Spleen (tissue), 11 donors: ENCODE results near the gene SEPTIN11. TPM values are rescaled to one million over a fixed set of nuclear protein-coding genes. Genes with fewer than 3 reads are reported as not detected.

Experiments used
- DNase-seq: peaks from one replicate; pipeline ENCODE4 v3.0.0-alpha.2; 2020
- H3K27ac ChIP-seq, 8 donors: fragments of 200-600 bp; sonication (generic) in 7 of 8; 1 replicate in 4 of 8; 2 replicates in 4 of 8; pipeline versions ENCODE4 v1.5.0 to v1.8.0; 2016 to 2021; ENCODE audit warnings: inconsistent platforms in 4 of 8, mild to moderate bottlenecking in 4 of 8, moderate library complexity in 1 of 8
- H3K27me3 ChIP-seq, 7 donors: fragments of 200-600 bp; sonication (generic) in 6 of 7; replicated peaks in 1 of 7; 1 replicate in 4 of 7; 2 replicates in 3 of 7; pipeline versions ENCODE4 v1.5.0 to v1.8.0; 2016 to 2021; ENCODE audit warnings: inconsistent platforms in 3 of 7, mild to moderate bottlenecking in 1 of 7
- H3K36me3 ChIP-seq, 6 donors: fragments of 200-600 bp; sonication (generic) in 5 of 6; 1 replicate in 4 of 6; 2 replicates in 2 of 6; pipeline versions ENCODE4 v1.5.0 to v1.8.0; 2016 to 2021; ENCODE audit warnings: inconsistent platforms in 2 of 6
- H3K4me1 ChIP-seq, 6 donors: fragments of 200-600 bp; sonication (generic) in 5 of 6; 1 replicate in 3 of 6; 2 replicates in 3 of 6; pipeline versions ENCODE4 v1.5.0 to v1.8.0; 2016 to 2021; ENCODE audit warnings: inconsistent platforms in 3 of 6
- H3K4me3 ChIP-seq, 8 donors: fragments of 200-600 bp; sonication (generic) in 7 of 8; 1 replicate in 4 of 8; 2 replicates in 4 of 8; pipeline versions ENCODE4 v1.5.0 to v1.8.0; 2016 to 2021; ENCODE audit warnings: inconsistent platforms in 4 of 8, mild to moderate bottlenecking in 4 of 8, moderate library complexity in 2 of 8
- H3K9me3 ChIP-seq, 8 donors: fragments of 200-600 bp; sonication (generic) in 7 of 8; 1 replicate in 4 of 8; 2 replicates in 4 of 8; pipeline versions ENCODE4 v1.5.0 to v1.8.0; 2016 to 2021; ENCODE audit warnings: inconsistent platforms in 4 of 8
- POLR2A ChIP-seq, 3 donors: fragments of 450-650 bp; IDR thresholded peaks; one replicate each; pipeline ENCODE4 v1.5.1; 2017; ENCODE audit warnings: antibody characterized with exemption in 3 of 3, mild to moderate bottlenecking in 1 of 3
- POLR2AphosphoS5 ChIP-seq, 3 donors: sonication (generic); formaldehyde crosslinking; IDR thresholded peaks; one replicate each; pipeline ENCODE4 v1.5.1; 2017; ENCODE audit warnings: antibody characterized with exemption in 3 of 3
- WGBS, 5 donors: extraction: QIAGEN DNeasy Blood & Tissue Kit in 3 of 5; methylation state at CpG; one replicate each; pipeline versions ENCODE4 v1.1.5 to v1.1.7; 2013 to 2018; 5-methylcytosine and 5-hydroxymethylcytosine counted together
- intact Hi-C: fragments of 100-400 bp; cut with DNase I; formaldehyde crosslinking; loops from one replicate; pipeline ENCODE4 v1.15.0; 2023; ENCODE audit warnings: low total_unique reads
- polyA plus RNA-seq, 3 donors: library from polyadenylated mRNA; stranded (reverse); fragments of 200-250 nt; gene quantifications; one replicate each; pipeline ENCODE4 v1.2.1, GENCODE V29; 2013
- total RNA-seq, 7 donors: library from RNA; depleted of rRNA in 3 of 7; stranded (reverse); fragments of >200 nt in 3 of 7; fragmentation: NEBNext Ultra II Directional in 4 of 7; extraction: Animal tissue kit (Norgen Biotek cat#: 25700) in 4 of 7; gene quantifications; one replicate each; pipeline versions ENCODE4 v1.1.0 to v1.2.1, GENCODE V29; 2016 to 2021
- TF ChIP-seq, protein P1 (sequence below), 11 experiments: fragments of 200-600 bp in 7 of 11; fragments of 450-650 bp in 4 of 11; sonication (generic) in 4 of 11; IDR thresholded peaks in 8 of 11; conservative IDR thresholded peaks in 3 of 11; 1 replicate in 7 of 11; 2 replicates in 4 of 11; pipeline versions ENCODE4 v1.4.0 to v1.8.0; 2016 to 2021; ENCODE audit warnings: antibody characterized with exemption in 11 of 11, inconsistent platforms in 4 of 11, mild to moderate bottlenecking in 1 of 11
- donor health status: healthy with polysubstance abuse.
- donor health status: DM: no; HTN: no; CAD: no; lungs with moderate emphysema.
- donor health status: DM: no; HTN: no; CAD: no.
- donor health status: Bipolar disorder and iron deficiency.
- donor health status: healthy.
- donor health status: DM: no; HTN: no; CAD: no.
- donor health status: DM: yes; HTN: yes; CAD: no.

The SEPTIN11 gene
- total and polyA plus RNA-seq, 10 donors = 9.7 to 91.9 (median 53.3) TPM

DNA sequence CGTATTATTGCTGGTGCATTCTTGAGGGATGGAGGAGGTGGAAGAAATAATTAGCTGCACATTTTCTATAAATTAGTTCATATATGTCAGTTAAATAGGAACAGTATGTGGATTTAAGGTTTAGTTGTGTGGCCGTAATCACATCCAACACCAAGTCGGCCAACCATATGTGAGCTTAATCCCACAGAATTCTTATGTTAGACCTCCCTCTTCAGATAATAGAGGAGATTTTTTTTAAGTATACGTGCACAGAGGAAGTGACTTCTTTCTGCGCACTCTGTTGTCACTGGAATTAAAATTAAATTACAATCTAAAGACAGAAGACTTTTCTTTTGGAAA lies 2.1 kb downstream of the SEPTIN11 start:
- TF ChIP-seq, protein P1, sequence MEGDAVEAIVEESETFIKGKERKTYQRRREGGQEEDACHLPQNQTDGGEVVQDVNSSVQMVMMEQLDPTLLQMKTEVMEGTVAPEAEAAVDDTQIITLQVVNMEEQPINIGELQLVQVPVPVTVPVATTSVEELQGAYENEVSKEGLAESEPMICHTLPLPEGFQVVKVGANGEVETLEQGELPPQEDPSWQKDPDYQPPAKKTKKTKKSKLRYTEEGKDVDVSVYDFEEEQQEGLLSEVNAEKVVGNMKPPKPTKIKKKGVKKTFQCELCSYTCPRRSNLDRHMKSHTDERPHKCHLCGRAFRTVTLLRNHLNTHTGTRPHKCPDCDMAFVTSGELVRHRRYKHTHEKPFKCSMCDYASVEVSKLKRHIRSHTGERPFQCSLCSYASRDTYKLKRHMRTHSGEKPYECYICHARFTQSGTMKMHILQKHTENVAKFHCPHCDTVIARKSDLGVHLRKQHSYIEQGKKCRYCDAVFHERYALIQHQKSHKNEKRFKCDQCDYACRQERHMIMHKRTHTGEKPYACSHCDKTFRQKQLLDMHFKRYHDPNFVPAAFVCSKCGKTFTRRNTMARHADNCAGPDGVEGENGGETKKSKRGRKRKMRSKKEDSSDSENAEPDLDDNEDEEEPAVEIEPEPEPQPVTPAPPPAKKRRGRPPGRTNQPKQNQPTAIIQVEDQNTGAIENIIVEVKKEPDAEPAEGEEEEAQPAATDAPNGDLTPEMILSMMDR (IDR thresholded peaks at IDR 0.05 in 8 of 11, conservative IDR thresholded peaks at IDR 0.05 in 3 of 11) = no peak
- no peak for TF ChIP-seq POLR2A (IDR thresholded peaks at IDR 0.05)
- TF ChIP-seq POLR2AphosphoS5 (IDR thresholded peaks at IDR 0.05) = no peak
- H3K36me3 ChIP-seq = no peaks in the 10 kb centered on the region
- DNase-seq = no peak
- 69 to 76% (median 75%) methylated on average over 5 of the region's 5 CpGs for WGBS, 5 donors
- peak overlapping the region in 1 of 8 donors; percentile 89 for H3K27ac ChIP-seq
- H3K4me3 ChIP-seq = peak overlapping the region in 5 of 8 donors; percentile 78 to 91 (median 78)
- peaks cover 0 to 51% (median 25%) of the 10 kb centered on the region in 6 donors for H3K4me1 ChIP-seq
- no peaks in the 10 kb centered on the region for H3K9me3 ChIP-seq
- H3K27me3 ChIP-seq = no peaks in the 10 kb centered on the region
- intact Hi-C loops = no loop called here

DNA sequence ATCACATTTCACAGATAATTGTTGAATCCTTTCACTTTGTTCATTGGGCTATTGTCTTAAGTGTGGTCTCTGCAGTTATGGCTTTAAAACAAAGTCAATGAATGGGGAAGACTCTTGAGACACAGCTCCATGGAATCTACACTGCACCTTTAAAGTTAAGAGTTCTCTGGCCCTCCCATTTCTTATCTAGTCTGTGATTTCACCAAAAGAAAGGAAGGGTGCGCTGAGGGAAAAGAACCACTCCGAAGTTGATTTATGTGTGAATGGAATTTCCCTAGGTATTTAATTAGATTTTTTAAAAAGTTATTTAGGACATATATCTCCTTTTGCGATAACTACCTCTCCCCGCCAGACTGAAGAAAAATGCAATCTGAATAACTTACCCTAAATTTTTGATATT lies 2.5 kb downstream of the SEPTIN11 start:
- intact Hi-C loops = no loop called here
- H3K4me3 ChIP-seq = no peak overlapping the region
- H3K4me1 ChIP-seq = peaks cover 0 to 51% (median 25%) of the 10 kb centered on the region in 6 donors
- TF ChIP-seq POLR2A (IDR thresholded peaks at IDR 0.05) (no peak), POLR2AphosphoS5 (IDR thresholded peaks at IDR 0.05) (no peak)
- TF ChIP-seq, protein P1 (IDR thresholded peaks at IDR 0.05 in 8 of 11, conservative IDR thresholded peaks at IDR 0.05 in 3 of 11) = no peak
- H3K27me3 ChIP-seq = no peaks in the 10 kb centered on the region
- DNase-seq = no peak
- no peak overlapping the region for H3K27ac ChIP-seq
- no peaks in the 10 kb centered on the region for H3K9me3 ChIP-seq
- no peaks in the 10 kb centered on the region for H3K36me3 ChIP-seq
- 80 to 94% (median 90%) methylated on average over 4 of the region's 4 CpGs for WGBS, 5 donors

DNA sequence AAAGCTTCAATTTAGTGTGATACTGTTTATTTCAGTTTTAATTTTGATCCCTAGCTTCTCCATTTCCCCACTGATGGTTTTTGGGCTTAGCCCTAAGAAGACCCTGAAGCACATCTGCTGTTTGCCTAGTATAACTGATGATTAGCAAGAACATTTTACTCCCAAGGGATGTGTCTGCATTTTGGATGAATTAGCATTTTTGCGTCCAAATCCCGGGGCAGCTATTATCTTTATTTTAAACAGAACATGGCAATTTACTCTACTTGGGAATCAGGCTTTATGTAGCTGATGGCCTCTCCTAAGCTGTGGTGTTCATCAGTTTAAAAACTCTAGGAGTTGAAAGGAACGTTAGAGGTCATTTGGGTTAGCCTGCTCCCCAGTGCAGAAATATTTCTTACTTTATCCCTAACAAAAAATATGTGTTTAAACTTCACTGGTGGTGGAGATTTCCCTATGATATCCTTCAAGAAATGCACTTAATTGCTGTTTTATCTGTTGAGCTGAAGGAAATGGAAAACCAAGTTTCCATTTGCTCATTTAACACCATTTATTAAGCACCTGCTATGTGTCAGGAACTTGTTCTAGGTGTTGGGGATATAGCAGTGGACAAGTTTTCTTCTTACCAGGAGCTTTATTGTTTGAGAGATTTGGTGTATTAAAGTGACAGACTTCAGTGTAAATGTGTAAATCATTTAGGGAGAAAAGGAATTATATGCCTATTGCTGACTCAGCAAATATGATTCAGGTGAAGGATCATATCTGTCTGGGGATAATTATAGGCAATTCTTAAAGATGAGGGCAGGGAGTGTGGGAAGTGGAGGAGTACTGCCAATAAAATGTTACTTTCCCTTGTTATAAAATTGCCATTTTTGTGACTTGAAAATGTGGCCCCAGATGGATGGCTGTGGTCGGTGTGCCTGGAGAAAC lies 3.4 kb downstream of the SEPTIN11 start:
- WGBS, 5 donors = 76 to 91% (median 86%) methylated on average over 4 of the region's 4 CpGs
- H3K36me3 ChIP-seq = no peaks in the 10 kb centered on the region
- no peaks in the 10 kb centered on the region for H3K9me3 ChIP-seq
- DNase-seq = no peak
- TF ChIP-seq POLR2A (IDR thresholded peaks at IDR 0.05) (no peak), POLR2AphosphoS5 (IDR thresholded peaks at IDR 0.05) (no peak)
- TF ChIP-seq, protein P1 (IDR thresholded peaks at IDR 0.05 in 8 of 11, conservative IDR thresholded peaks at IDR 0.05 in 3 of 11) = no peak
- no peaks in the 10 kb centered on the region for H3K27me3 ChIP-seq
- peaks cover 0 to 45% (median 23%) of the 10 kb centered on the region in 6 donors for H3K4me1 ChIP-seq
- no peak overlapping the region for H3K4me3 ChIP-seq
- intact Hi-C loops = no loop called here
- no peak overlapping the region for H3K27ac ChIP-seq

DNA sequence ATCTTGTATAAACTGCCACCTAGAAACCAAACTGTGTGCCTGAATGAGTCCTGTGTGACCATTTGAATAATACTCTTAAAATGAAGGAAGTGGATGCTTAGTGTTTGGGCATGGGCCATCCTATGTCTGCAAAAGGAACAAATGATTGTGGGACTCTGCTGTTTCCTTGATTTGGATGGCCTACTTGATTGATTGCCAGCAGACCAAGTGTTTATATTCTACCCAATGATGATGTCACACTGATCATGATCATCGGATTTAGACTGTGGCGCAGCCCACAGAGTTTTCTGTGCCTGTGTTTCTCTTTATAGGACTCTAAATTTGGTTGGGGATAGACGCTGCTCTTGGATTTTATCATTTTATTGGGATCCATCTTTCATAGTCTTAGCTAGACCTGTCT lies 4.4 kb downstream of the SEPTIN11 start:
- TF ChIP-seq POLR2AphosphoS5 (IDR thresholded peaks at IDR 0.05) (no peak), POLR2A (IDR thresholded peaks at IDR 0.05) (no peak)
- TF ChIP-seq, protein P1 (IDR thresholded peaks at IDR 0.05 in 8 of 11, conservative IDR thresholded peaks at IDR 0.05 in 3 of 11) = no peak
- intact Hi-C loops = no loop called here
- Histone ChIP-seq H3K27ac (no peak overlapping the region), H3K9me3 (no peaks in the 10 kb centered on the region), H3K27me3 (no peaks in the 10 kb centered on the region), H3K36me3 (no peaks in the 10 kb centered on the region), H3K4me1 (peaks cover 0 to 34% (median 15%) of the 10 kb centered on the region in 6 donors), H3K4me3 (no peak overlapping the region)
- no peak for DNase-seq
- 80 to 96% (median 90%) methylated on average over 3 of the region's 3 CpGs for WGBS, 5 donors
